Activated CD8-positive, alpha-beta memory T cell treated with anti-CD3 and anti-CD28 coated beads, Interleukin-2, amount 50 U/mL, for 4 hours (primary cell): Measurements from ENCODE around the gene RNF25.

ENCODE experiments used
- DNase-seq: peaks from one replicate; pipeline ENCODE4 v3.0.0-alpha.2; 2020

RNF25 gene

GRCh38 chr2:218679119-218679518, 7.3 kb upstream of the RNF25 start:
- no peak for DNase-seq

DNA sequence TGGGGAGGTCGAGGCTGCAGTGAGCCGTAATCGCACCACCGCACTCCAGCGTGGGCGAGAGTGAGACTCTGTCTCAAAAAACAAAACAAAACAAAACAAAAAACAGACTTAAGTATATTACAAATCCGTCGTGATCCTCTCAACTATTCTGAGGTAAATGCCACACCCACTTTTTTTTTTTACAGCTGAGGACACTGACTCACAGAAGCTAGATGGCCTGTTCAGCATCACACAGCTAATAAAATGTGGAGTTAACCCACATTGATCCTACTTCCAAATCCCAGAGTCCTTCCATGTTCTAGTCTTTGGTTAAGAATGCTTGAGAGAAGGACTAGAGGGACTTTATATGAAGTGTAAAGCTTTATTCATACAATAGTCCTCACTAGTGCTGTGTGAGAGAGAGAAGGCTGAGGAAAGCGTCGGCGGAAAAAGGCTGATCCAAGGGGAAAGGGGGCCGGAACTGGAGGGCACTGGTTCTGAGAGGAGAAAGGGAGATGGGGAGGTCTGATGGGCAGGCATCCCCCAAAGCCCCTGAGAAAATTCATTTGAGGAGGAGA, 627 bp downstream of the RNF25 start:
- DNase-seq, result no peak

DNA sequence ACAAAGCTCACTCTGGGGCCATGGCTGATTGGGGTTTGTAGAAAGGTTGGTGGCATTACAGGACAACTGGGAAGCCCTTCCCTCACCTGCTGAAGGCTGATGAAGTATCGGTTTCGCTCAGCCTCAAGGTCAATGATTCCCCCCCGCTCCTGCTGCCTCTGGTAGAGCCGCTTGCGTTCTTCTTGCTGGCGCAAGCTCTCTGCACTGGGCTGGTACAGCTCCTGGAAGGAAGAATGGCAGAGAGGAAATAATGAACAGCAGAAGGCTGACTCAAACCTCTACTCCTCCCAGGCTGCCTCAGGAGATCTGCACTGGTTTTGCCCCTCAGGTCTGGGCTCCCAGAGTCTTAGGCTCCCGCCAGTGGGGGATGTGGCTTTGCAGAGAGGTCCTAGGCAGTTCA, 7.1 kb downstream of the RNF25 start:
- DNase-seq, result no peak

DNA sequence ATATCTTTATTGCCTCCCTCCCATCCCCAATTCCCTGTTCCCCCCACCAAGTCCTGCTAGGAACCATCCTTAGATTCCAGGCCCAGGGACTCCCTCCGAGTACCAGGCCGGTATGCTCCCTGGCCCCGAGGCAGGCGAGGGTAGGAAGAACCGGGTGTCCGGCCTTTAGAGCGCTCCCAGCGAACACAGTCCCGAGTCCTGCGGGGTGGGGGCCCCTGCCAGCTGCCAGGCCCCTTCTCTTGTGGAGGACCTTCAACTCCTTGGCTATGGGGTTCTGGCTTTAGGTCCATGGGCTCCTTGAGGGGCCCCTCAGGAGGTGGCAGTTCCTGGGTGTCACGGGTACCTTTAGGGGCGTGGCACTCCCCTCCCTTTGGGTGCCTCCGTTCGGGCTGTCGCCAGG, 7.9 kb downstream of the RNF25 start:
- no peak for DNase-seq

DNA sequence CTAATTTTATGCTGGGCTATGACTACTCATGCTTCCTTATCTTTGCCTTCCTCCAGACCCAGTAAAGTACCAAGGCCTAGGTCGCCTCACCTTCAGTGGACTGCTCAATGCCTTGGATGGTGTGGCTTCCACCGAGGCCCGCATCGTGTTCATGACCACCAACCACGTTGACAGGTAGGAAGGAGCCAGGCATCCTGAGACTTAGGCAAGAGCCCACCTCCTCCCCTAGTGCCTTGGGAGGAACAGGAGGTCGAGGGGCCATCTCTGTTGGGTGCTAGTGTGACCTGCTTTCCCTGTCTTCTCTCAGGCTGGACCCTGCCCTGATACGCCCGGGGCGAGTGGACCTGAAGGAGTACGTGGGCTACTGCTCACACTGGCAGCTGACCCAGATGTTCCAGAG, 9.0 kb downstream of the RNF25 start:
- no peak for DNase-seq

DNA sequence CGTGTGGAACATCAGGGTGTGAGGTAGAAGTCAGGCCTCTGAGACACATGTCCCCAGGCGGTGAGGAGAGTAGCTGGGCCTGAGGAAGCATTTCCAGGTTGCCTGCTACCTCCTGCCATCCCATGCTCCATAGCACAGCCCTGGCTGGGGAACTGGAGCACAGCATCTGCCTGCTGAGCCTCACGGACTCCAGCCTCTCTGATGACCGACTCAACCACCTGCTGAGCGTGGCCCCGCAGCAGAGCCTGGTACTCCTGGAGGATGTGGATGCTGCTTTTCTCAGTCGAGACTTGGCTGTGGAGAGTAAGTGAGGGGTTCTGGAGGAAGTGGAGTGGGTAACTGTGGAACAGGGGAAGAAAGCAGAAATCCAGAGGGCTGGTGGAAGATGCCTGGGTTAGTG, 9.4 kb downstream of the RNF25 start:
- DNase-seq, result no peak

DNA sequence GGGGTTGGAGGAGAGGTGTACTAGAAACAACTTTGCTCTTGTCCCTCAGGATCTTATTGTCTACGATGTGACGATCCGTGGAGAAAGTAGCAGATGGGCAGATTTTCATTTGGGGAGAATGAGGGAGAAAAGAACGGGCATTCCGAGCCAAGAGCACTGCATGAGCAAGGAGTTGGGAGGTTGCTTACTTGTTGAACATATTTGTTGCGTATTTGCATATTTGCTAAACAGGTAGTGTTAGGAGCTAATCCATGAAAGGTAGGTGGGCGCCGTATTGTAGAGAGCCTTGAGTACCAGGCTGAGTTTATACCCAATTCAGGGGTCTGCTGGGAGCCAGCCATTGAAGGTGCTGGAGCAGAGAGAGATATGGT, 11.8 kb downstream of the RNF25 start:
- DNase-seq, result no peak

- DNase-seq, result peak; percentile 95
Measured at GRCh38 chr2:218659258-218659987, 12.4 kb downstream of the RNF25 start, which contains the start of the genes BCS1L and ZNF142. TSS of gene BCS1L (plus strand) at chr2:218659683. CDS start at chr2:218660988, 1,305 bp downstream. TSS of gene ZNF142 (minus strand) at chr2:218659623. CDS start at chr2:218656429, 3,194 bp downstream.

GRCh38 chr2:218658671-218659257, 13.0 kb downstream of the RNF25 start:
- DNase-seq, result peak; percentile 48

GRCh38 chr2:218655751-218656150, 16.1 kb downstream of the RNF25 start:
- DNase-seq, result no peak

DNA sequence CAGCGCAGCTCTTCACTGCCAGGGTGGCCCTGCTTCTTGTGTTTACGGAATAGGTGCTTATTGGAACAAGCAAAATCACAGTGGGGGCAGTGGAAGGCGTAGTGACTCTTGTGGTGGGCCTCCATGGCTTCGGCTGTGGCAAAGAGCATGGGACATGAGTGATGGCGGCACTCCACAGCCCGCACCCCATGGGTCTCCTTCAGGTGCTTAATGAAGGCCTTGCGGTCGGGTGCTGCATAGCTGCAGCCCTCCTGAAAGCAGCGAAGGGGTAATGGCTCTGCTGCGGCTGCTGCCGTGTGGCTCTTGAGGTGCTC, 23.1 kb downstream of the RNF25 start:
- DNase-seq, result no peak

DNA sequence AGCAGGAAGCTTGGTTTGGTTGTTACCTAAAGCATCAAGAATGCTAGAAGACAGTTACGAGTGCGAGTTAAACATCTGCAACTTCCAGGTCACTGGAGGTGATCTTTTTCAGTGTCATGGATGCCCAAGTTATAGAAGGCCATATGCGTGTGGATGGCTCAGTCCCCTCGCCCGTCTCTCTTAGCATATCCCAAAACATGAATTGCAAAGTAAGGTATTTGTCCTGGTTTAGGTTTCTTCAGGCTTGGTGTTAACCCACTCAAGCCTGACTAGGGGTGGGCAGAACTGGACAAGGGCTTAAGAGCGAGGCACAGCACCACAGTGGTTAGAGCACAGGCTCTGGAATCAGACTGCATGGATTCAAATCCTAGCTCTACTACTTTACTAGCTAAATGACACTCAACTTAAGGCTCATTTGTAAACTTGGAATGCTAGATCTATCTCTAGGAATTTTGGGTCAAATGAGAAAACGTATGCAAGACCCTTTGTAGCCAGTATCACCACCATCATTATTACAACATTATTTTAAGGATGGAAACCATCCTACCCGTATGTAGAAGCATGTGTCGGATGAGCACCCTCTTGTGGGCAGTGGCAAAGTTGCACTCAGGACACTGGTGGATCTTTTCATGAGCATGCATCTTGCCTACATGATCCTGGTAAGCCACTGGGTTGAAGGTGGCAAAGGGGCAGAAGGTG, 23.6 kb downstream of the RNF25 start:
- DNase-seq, result peak; percentile 57

- no peak for DNase-seq
Measured at GRCh38 chr2:218645126-218645525, 26.7 kb downstream of the RNF25 start.

DNA sequence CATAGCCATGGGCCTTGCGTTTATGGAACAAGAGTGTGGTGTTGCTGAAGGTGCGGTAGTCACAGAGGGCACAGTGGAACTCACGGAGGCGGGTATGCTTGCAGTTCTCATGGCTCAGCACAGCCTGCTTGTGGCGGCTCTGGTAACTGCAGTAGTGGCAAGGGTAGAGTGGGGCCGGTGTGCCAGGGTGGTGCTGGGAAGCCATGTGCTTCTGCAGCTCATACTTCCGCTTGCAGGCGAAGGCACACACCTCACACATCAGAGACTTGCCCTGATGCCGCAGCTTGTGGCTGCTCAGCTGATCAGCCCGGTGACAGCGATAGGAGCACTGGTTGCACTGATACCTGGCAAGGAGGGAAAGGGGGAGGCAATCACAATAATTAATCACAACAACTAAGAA, 27.1 kb downstream of the RNF25 start:
- DNase-seq, result no peak

DNA sequence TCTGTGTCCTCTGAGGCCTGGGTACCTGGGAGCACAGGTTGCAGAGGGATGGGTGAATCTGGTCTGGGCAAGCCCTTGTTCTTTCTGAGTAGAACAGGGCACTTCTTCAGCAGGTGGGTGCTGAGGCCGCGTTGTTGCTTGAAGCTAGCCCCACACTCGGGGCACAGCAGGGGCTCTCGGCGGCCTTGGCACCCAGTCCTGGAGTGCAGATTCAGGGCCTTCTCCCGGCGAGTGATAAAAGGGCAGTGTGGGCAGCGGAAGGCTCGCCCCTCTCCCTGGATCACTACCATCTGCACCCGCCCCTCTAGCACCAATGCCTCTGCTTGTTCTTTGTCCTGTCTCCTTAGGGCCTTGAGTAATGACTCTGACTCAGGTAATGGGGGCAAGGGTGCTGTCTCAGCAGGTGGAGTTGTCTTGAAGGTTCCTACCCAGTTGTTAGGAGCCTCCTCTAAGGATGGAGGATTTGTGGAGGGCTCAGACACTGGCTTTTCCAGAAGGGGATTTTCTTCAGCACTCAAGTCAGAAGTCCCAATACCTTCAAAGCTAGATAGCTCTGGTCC, 28.0 kb downstream of the RNF25 start:
- DNase-seq, result no peak

DNA sequence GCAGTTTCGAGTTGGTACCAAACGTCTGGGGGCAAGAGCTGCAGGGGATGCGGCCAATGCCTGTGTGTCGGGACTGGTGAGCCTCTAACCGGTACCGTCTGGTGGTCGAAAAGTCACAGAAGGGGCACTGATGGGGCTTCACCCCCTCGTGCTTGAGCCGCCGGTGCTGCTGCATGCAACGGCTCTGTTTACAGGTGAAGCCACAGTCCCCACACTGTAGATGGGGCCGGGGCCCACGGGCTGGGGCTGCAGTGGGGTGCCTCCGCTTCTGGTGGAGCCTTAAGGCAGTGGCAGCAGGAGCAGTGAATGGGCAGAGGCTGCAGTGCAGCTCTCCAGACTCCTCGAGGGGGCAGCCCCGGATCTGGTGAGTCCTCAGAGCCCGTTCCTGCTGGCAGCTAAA, 29.0 kb downstream of the RNF25 start:
- DNase-seq, result no peak

DNA sequence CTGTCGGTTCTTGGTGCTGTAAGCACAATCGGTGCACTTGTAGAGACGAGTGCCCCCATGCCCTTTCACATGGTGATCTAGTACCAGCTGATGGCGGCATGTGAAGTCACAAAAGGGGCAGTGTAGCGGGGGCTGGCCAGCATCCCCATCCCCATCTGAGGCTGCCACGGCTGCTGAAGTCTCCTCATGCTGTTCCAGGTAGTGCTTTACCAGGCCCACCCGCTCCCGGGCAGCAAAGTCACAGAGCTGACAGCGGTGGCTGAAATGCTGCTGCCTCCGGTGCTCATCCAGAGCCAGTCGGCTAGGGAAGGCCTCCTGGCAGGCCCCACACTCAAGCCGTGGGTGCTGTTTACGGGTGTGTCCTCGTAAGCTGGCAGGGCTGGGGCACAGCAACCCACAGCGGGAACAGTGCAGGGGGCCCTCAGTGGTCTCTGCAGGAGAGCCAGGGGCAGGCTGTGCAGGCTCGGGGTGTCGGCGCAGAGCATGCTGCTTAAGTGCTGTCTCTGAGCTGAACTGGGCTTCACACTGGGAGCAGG, 29.6 kb downstream of the RNF25 start:
- no peak for DNase-seq

- DNase-seq, result no peak
Measured at GRCh38 chr2:218638372-218638771, 33.4 kb downstream of the RNF25 start.

DNA sequence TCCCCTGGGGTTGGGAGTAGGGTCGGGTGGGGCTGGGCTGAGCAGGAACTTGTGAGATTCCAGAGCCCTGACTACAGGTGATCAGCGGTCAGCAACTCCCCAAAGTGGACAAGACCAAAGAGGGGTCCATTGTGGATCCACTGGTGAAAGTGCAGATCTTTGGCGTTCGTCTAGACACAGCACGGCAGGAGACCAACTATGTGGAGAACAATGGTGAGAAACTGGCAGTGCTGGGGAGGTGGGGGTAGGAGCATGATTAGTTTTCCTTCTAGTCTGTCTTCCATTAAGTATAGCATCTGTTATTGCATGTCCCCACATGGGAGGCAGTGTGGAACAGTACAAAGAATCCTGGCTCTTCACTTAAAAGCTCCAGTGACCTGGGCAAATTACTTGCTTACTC, 36.1 kb downstream of the RNF25 start:
- no peak for DNase-seq

DNA sequence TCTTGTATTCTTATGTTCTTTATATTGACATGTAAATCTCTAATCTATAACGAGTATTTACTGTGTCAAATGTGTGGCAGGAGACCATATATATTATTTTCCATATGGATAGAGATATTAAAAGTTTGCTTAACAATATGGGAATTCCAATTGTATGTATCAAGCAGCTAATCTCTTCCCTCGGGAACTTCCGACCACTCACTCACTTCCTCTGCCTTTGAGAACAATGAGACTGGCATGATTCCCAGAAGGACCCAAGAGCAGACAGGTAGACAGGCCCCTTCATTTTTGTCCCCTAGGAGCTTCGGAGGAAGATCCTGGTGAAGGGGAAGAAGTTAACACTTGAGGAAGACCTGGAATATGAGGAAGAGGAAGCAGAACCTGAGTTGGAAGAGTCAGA, 40.0 kb downstream of the RNF25 start:
- no peak for DNase-seq

DNA sequence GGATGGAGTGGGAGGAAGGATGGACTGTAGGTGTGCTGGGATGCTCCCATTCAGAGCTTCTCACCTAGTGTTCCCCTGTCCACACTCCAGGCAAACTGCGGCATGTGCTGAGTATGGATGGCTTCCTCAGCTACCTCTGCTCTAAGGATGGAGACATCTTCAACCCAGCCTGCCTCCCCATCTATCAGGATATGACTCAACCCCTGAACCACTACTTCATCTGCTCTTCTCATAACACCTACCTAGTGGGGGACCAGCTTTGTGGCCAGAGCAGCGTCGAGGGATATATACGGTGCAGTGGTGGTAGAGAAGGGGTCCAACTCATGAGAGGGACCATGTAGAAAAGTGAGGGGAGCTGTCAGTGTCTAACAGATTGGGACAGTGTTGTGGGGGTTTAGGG, 43.9 kb downstream of the RNF25 start:
- no peak for DNase-seq

- no peak for DNase-seq
Measured at GRCh38 chr2:218626369-218626768, 45.4 kb downstream of the RNF25 start.

DNA sequence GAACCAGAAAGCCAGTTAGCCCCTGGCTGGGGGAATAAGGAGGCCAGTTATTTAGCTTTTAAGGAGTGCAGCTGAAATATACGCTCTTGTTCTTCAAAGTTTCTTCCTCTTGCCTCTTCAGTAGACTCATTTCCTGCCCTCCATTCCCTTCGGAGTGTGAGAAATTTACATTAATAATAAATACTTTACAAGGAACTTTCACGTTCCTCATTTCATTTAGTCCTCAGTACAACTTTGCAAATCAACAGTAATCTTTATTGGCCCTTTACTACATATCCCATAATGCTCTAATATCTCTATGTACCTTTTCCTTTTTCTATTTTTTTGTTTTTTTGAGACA, 48.5 kb downstream of the RNF25 start:
- no peak for DNase-seq
